B cell (primary cell): ENCODE measurements around the gene IL1RAPL1.

Experiments used
- CTCF ChIP-seq: fragments of 200-600 bp; IDR thresholded peaks from one replicate; pipeline ENCODE4 v1.8.0; 2022; ENCODE audit warnings: antibody characterized with exemption, mild to moderate bottlenecking
- EZH2 ChIP-seq: IDR thresholded peaks from 2 replicates; pipeline ENCODE4 v1.6.1; 2012; ENCODE audit warnings: borderline replicate concordance, low read depth, mild to moderate bottlenecking, moderate library complexity, low read length; ENCODE audit not compliant: insufficient read depth, poor library complexity, severe bottlenecking

GRCh38 chrX:28586286-28586685, 960 bp upstream of the IL1RAPL1 start:
- TF ChIP-seq CTCF: no peak
- no peak for TF ChIP-seq EZH2
